Measurements from ENCODE around the gene TLE1.
"Not testable (repeated sequence)": the region's sequence is repeated elsewhere in the genome, so short reads cannot be mapped to it uniquely, and the experiment has no call there.

Gene TLE1

DNA sequence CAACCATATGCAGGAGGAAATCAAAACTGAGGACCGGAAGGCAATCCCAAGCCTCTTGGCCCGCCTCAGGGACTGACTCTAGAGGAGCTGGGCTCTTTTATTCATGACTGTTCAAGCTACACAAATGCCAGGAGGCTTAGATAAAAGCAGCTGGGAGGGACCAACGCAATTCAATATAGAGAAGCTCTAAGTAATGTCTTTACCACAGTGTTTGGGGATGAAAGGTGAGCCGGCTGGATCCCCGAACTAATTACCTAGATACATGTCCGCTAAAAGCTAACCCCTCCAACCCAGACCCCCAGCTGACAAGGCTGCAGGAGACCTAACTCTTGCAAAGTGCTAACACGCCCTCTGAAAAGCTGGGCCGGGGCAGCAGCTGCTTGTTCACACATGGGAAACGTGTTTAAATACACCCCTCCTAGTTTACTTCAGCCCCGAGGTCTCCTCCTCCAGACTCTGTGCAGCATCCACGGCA is 67.5 kb downstream of the TLE1 start:
- no peak for DNase-seq

- DNase-seq: no peak
These were observed 68.2 kb downstream of the TLE1 start for GRCh38 chr9:81621118-81621517.

GRCh38 chr9:81620002-81620390 is 69.4 kb downstream of the TLE1 start:
- DNase-seq: no peak

DNA sequence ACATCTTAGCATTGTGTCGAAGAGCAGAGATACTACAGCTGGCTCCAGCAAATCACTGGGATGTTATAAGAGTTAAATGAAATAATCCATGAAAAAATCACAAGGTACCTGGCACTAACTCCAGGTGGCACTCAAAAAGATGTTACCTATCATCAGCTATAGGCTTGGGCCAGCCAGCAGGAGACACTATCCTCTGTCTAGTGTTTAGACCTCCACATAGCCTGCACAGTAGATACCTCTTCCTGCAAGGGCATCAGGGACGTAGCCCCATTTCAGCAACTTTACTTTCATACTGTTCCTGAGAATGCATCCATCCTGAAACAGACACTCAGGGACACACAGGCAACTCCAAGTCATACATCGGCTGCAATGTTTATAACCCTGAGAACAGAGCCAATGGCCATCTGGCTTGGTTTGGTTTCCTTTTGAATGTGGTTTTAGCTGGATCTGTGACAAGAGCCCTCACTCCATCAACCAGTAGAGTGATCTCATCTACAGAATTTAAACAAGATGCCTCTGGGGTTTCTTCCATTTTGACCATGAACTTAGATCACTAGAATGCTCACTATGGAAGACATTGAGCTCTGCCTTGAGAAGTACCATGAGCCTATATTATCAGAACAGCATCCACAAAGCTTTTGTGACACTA is 69.9 kb downstream of the TLE1 start:
- no peak for DNase-seq

- no peak for DNase-seq
These were observed 70.4 kb downstream of the TLE1 start for GRCh38 chr9:81618923-81619322.

DNA sequence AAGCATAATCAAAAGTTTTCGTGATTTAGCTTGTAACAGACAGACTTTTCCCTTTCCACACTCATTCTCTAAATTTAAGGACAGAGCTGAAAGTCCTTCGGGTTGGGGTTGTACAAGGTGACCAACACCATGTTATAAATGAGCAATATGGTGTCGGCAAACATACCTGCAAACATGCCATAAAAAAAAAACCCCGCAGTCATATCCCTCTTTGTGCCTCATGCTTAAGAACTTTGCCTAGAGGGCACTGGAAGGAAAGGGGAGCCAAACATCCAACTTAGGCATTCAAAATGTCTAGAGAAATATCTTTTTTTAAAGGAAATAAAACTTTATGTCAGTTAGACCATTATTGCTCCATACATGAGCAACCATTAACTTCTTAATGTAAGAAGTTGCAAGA is 73.2 kb downstream of the TLE1 start:
- no peak for DNase-seq

DNA sequence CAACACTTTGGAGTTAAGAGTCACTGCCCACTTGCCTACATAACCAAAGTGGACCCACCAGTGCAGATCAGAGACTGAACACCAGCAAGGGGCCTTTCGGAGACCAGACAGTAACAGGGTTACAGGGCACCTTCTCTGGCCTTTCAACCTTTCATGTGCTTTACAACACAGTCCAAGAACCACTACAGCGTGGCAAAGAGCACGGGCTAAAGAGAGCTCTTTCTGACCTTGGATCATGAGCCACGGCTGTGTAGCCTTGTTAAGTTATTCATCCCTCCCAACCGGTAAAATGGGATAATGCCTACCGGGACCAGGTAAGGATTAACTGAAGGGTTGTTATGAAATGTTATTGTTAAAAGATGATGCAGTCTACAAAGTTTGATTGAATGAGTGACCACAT is 75.0 kb downstream of the TLE1 start:
- DNase-seq: no peak

DNA sequence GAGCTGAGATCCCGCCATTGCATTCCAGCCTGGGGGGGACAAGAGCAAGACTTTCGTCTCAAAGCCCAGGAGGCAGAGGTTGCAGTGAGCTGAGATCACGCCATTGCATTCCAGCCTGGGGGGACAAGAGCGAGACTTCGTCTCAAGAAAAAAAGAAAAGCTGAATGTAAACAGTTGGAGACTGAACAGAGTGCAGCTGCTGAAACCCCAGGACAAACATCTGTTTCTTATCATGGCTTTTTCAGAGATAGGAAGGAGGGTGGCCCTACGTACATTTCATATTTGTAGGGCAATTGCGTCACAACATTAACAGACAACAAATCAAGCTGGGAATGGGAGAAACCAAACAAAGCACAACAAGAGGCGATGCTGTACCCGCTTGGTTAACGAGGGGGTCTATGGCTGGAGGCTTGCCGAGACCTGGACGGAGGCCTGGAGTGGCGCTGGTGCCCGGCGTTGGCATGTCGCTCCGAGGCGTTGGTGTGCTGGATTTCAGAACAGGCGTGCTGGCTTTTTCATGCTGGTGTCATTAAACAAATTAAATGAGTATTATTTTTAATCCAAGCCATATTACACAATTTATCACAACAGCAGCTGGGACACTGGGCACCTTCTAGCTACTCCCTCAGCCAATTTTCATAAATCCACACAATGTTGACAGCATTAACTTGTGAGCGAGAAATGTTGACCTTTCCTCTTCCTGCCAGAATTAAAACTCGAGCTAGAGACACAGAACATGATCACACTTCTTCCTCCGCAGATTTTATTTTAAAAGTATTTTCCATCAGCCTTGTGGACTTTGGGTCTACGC is 76.1 kb downstream of the TLE1 start:
- DNase-seq: no peak

DNA sequence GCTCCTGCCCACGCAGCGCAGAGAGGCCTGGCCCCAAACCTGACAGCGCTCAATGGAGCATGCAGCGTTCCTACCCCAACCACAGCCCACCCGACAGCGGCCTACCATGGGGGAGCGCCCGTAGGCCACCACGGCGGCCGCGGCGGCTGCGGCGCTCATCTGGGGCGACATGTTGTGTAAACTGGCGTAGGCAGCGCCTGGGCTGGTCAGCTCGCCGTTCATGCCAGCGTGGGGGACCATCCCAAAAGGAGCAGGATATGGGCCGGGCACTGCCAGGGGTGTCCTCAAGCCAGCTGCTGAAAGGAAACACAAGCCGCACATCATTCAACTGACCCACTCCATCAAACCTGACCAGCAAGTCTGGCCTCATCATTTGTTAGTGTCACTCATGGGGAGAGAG is 77.7 kb downstream of the TLE1 start:
- DNase-seq: no peak

- no peak for DNase-seq
These were observed 78.6 kb downstream of the TLE1 start for GRCh38 chr9:81610740-81611107.

DNA sequence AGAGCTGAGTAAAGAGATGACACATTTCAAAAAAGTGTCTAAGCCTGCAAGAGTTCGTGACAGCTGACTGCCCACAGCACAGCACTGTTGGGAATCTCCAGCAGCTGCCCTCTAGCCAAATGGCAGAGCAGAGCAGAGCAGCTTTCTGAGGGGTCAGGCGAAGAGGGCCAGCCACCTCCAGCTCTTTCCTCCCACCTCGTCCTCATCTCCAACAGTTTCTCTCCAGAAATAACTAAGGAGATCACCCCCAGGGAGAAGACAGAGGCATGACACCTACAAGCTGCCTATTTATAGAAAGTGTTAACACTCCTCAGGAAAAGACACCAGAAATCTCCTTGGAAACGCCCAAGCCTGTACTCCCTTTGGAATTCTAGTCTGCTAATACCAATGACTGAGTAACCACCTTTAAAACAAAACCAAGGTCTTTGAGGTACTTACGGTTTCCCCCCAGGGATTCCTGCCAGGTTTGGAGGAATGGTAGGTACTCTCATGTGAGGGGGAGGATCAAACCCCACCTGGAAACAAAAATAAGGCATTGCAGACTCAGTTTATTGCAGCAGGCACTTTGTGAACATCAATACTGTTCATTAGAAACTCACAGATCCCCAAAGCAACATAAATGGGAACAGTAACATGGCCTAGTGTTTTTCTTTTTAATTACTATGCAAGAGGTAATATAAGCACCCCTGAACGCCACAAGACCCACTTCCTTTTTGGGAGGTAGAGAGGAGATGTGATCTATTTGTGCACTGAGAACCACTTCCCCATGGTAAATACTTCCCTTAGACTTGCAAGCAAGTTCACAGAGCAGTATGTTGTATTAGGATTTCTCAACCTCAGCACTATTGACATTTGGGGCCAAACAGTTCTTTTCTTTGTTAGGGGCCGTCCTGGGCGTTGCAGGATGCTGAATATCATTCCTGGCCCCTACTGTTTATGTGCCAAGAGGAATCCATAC is 79.3 kb downstream of the TLE1 start:
- no peak for DNase-seq

DNA sequence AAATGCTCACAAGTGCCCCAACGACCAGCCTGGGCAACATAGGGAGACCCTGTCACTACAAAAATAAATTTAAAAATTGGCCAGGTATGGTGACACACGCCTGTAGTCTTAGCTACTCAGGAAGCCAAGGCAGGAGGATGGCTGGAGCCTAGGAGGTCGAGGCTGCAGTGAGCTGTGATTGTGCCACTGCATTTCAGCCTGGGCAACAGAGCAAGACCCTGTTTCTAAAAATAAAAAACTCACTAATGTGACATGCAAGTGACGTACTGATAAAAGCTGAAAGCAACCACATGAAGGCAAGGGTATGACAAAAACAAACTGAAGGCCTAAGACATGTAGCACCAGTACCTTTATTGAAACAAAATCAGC is 81.1 kb downstream of the TLE1 start:
- no peak for DNase-seq

- no peak for DNase-seq
These were observed 81.6 kb downstream of the TLE1 start for GRCh38 chr9:81607593-81608288.

DNA sequence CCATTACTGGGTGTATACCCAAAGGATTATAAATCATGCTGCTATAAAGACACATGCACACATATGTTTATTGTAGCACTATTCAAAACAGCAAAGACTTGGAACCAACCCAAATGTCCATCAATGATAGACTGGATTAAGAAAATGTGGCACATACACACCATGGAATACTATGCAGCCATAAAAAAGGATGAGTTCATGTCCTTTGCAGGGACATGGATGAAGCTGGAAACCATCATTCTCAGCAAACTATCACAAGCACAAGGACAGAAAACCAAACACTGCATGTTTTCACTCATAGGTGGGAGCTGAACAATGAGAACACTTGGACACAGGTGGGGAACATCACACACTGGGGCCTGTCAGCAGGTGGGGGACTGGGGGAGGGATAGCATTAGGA is 83.1 kb downstream of the TLE1 start:
- not testable (repeated sequence) for DNase-seq

DNA sequence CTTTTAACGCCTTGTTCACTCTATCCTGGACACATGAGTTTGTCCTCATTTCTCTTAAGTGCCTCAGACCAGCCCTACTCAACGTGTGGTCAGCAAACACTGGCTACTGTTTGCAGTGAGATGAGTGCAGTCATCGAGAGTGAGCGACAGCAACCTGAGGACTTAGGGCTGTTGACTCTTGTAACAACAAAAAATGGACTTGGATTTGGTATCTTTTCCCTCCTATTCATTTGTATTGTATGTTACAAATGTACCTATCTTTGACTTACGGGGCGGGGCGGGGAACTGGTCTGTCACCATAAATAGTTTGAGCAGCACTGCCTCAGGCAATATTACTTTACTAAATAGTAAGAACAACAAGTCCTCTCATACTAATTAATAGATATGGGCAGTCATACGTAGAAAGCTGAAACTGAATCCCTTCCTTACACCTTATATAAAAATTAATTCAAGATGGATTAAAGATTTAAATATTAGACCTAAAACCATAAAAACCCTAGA is 84.1 kb downstream of the TLE1 start:
- DNase-seq: no peak

DNA sequence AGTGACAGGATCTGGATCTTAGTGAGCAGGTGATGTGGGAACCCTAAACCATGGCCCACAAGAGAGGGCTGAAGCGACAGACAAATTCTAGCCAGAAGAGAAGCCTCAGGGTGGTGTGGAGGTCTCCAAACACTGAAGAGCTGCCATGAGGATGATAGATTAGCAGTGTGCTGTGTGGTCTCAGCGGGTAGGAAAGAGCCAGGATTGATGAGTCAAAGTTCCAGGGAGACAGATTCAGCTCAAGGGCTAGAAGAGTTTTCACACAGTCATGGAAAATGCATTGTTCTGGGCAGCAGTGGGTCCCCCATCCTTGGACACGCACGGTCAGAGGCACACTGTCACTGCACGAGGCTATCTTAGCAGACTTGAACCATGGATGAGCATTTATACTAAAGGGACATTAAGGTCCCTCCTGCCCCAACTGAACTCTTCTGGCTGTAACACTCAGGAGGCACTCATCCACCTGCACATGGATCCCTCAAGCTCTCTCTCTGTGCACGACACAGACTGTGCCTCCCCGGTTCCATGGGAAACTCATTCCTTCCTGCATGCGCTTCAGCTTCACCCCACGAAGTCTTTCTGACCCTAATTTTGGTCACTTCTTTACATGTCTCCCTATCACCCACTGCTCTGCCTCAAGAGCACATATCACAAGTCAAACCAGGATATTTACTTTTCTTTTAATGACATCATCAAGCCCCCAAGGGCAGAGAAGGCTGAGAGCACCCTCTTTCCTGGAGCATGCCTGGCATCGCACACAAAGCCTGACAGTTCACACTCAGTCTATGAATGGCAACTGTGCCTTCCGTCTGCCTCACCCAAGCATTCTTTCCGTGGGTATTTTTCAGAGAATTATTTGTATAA is 84.8 kb downstream of the TLE1 start:
- DNase-seq: no peak

GRCh38 chr9:81602887-81603680 is 86.3 kb downstream of the TLE1 start:
- no peak for DNase-seq

- no peak for DNase-seq
These were observed 87.4 kb downstream of the TLE1 start for GRCh38 chr9:81601639-81602623.

DNA sequence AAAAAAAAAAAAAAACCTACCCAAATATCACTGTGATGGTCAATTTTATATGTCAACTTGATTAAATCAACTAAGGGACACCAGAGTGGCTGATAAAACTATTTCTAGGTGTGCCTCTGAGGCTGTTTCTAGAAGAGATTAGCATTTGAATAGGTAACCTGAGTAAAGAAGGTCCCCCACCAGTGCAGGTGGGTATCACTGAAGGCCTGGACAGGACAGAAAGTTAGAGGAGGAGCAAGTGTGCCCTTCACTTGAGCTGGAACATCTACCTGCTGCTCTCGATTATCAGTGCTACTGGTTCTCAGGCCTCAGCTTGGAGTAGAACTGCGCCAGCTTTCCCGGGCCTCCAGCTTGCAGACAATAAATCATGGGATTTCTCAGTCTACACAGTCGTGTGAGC is 88.7 kb downstream of the TLE1 start:
- no peak for DNase-seq

DNA sequence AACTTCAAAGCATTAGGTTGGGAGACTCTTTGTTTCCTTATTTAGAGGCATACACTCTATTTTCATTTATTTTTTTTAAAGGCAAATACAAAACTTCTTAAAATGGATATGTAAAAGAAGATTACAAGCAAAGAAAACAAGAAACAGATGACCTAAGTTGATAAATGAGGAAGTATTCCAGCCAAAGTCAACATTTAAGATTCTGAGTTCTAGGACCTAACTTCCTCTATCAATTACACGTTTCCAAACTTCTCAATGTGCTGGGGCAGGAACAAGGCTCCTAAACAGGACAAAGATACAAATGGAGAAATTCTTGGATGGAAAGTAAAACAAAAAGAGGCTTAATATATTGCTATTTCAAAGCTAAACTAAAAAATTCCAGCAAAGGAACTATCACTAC is 89.5 kb downstream of the TLE1 start:
- no peak for DNase-seq
